Body of pancreas (tissue), 4 donors: Measurements from ENCODE around the gene GDPD5.

Source experiments
- POLR2A ChIP-seq, 3 donors: fragments of 450-650 bp; IDR thresholded peaks; one replicate each; pipeline ENCODE4 v1.6.1; 2016; ENCODE audit warnings: antibody characterized with exemption in 3 of 3, mild to moderate bottlenecking in 2 of 3
- TF ChIP-seq, protein P1 (sequence below), 7 experiments: fragments of 450-650 bp in 4 of 7; fragments of 200-600 bp in 3 of 7; sonication (generic) in 3 of 7; IDR thresholded peaks; one replicate each; pipeline ENCODE4 v1.5.1; 2016 to 2019; ENCODE audit warnings: antibody characterized with exemption in 7 of 7

DNA sequence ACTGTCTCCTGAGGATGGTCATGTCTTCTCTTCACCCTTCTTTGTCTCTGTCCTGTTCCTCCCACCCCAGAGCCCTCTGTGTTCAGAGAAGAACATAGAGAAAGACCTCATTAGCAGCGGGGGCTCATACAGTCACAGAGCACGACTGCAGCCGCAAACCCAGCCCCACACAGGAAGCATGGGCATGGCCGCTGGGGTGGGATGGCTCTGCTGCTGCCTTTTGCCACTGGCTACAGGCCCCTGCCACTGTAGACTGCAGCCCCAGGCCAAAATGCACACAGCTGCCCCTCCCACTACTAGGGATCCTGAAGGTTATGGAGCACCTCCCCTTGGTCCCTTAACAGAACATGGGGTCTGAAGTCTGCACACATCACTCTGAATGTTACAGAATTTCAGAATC lies 57.9 kb downstream of the GDPD5 start:
- TF ChIP-seq POLR2A (IDR thresholded peaks at IDR 0.05), result no peak
- TF ChIP-seq, protein P1, sequence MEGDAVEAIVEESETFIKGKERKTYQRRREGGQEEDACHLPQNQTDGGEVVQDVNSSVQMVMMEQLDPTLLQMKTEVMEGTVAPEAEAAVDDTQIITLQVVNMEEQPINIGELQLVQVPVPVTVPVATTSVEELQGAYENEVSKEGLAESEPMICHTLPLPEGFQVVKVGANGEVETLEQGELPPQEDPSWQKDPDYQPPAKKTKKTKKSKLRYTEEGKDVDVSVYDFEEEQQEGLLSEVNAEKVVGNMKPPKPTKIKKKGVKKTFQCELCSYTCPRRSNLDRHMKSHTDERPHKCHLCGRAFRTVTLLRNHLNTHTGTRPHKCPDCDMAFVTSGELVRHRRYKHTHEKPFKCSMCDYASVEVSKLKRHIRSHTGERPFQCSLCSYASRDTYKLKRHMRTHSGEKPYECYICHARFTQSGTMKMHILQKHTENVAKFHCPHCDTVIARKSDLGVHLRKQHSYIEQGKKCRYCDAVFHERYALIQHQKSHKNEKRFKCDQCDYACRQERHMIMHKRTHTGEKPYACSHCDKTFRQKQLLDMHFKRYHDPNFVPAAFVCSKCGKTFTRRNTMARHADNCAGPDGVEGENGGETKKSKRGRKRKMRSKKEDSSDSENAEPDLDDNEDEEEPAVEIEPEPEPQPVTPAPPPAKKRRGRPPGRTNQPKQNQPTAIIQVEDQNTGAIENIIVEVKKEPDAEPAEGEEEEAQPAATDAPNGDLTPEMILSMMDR (IDR thresholded peaks at IDR 0.05), result no peak
